Upper lobe of left lung (tissue), 6 donors: Measurements from ENCODE around the gene PCCA. TPM values are rescaled to one million over a fixed set of nuclear protein-coding genes. Genes with fewer than 3 reads are reported as not detected.

Source experiments
- ATAC-seq, 2 donors: fragments of 200-7000 bp; cut with Tn5 transposase; one replicate each; pipeline ENCODE4 v1.9.1; 2022; ENCODE audit warnings: mild to moderate bottlenecking in 2 of 2, moderate library complexity in 2 of 2; ENCODE audit not compliant: low FRiP score in 2 of 2
- DNase-seq, 2 donors: peaks; one replicate each; pipeline ENCODE4 v3.0.0-alpha.2; 2019 to 2020
- H3K27ac ChIP-seq, 4 donors: fragments of 200-600 bp; sonication (generic); one replicate each; pipeline ENCODE4 v1.5.1; 2016 to 2019
- H3K27me3 ChIP-seq, 4 donors: fragments of 200-600 bp; sonication (generic); one replicate each; pipeline ENCODE4 v1.5.1; 2017 to 2019
- H3K36me3 ChIP-seq, 4 donors: fragments of 200-600 bp; sonication (generic); one replicate each; pipeline ENCODE4 v1.5.1; 2016 to 2019
- H3K4me1 ChIP-seq, 4 donors: fragments of 200-600 bp; sonication (generic); one replicate each; pipeline ENCODE4 v1.5.1; 2018 to 2019
- H3K4me3 ChIP-seq, 4 donors: fragments of 200-600 bp; sonication (generic); one replicate each; pipeline ENCODE4 v1.5.1; 2017 to 2019; ENCODE audit warnings: mild to moderate bottlenecking in 2 of 4, moderate library complexity in 1 of 4
- H3K9me3 ChIP-seq, 4 donors: fragments of 200-600 bp; sonication (generic); one replicate each; pipeline ENCODE4 v1.5.1; 2018 to 2019
- CTCF ChIP-seq, 6 experiments: fragments of 450-650 bp in 4 of 6; fragments of 200-600 bp in 2 of 6; sonication (generic) in 2 of 6; IDR thresholded peaks; one replicate each; pipeline ENCODE4 v1.5.1; 2016 to 2019; ENCODE audit warnings: antibody characterized with exemption in 6 of 6
- EP300 ChIP-seq, 4 donors: sonication (generic); formaldehyde crosslinking; IDR thresholded peaks; one replicate each; pipeline ENCODE4 v1.5.1; 2017; ENCODE audit warnings: antibody characterized with exemption in 4 of 4, control low read depth in 2 of 4
- POLR2A ChIP-seq, 4 donors: fragments of 450-650 bp; IDR thresholded peaks; one replicate each; pipeline ENCODE4 v1.5.1; 2016 to 2017; ENCODE audit warnings: antibody characterized with exemption in 4 of 4, mild to moderate bottlenecking in 2 of 4
- POLR2AphosphoS5 ChIP-seq, 2 donors: sonication (generic); formaldehyde crosslinking; IDR thresholded peaks; one replicate each; pipeline ENCODE4 v1.5.1; 2017; ENCODE audit warnings: antibody characterized with exemption in 2 of 2
- WGBS, 2 donors: methylation state at CpG; one replicate each; pipeline ENCODE4 v1.1.5; 2017 to 2018; 5-methylcytosine and 5-hydroxymethylcytosine counted together
- total RNA-seq, 6 donors: library from RNA; depleted of rRNA in 4 of 6; stranded (reverse); fragments of >200 nt in 4 of 6; gene quantifications; one replicate each; pipeline versions ENCODE4 v1.1.0 to v1.2.1, GENCODE V29; 2016 to 2021
- donor health status: DM: no; HTN: no; CAD: no; lungs with moderate emphysema.
- donor health status: DM: no; HTN: yes; CAD: no; lungs with severe emphysema.

Gene PCCA
- total RNA-seq, 6 donors from 2014 or later = 23.1 to 43.4 (median 30.0) TPM

- Histone ChIP-seq H3K4me1 (no peaks in the 10 kb centered on the region), H3K9me3 (no peaks in the 10 kb centered on the region), H3K27ac (no peak overlapping the region), H3K4me3 (no peak overlapping the region), H3K27me3 (no peaks in the 10 kb centered on the region), H3K36me3 (no peaks in the 10 kb centered on the region)
- DNase-seq (no peak), ATAC-seq (no peak)
- WGBS, 2 donors = 92 to 93% methylated on average over 2 of the region's 2 CpGs
- no peak for TF ChIP-seq CTCF (IDR thresholded peaks at IDR 0.05)
- no peak for TF ChIP-seq EP300 (IDR thresholded peaks at IDR 0.05)
- no peak for TF ChIP-seq POLR2A (IDR thresholded peaks at IDR 0.05)
- no peak for TF ChIP-seq POLR2AphosphoS5 (IDR thresholded peaks at IDR 0.05)
Measured at GRCh38 chr13:100451923-100452322, 363.0 kb downstream of the PCCA start.

GRCh38 chr13:100454876-100455275 lies 366.0 kb downstream of the PCCA start:
- DNase-seq (no peak), ATAC-seq (no peak)
- Histone ChIP-seq H3K9me3 (peaks cover 0 to 4% (median 0%) of the 10 kb centered on the region in 4 donors), H3K4me3 (no peak overlapping the region), H3K4me1 (no peaks in the 10 kb centered on the region), H3K27ac (no peak overlapping the region), H3K36me3 (no peaks in the 10 kb centered on the region), H3K27me3 (no peaks in the 10 kb centered on the region)
- TF ChIP-seq POLR2A (IDR thresholded peaks at IDR 0.05) (no peak), EP300 (IDR thresholded peaks at IDR 0.05) (no peak), CTCF (IDR thresholded peaks at IDR 0.05) (no peak), POLR2AphosphoS5 (IDR thresholded peaks at IDR 0.05) (no peak)
- 92 to 100% methylated on average over 1 of the region's 1 CpG for WGBS, 2 donors

GRCh38 chr13:100458673-100459072 lies 369.8 kb downstream of the PCCA start:
- Histone ChIP-seq H3K27ac (no peak overlapping the region), H3K4me1 (no peaks in the 10 kb centered on the region), H3K27me3 (no peaks in the 10 kb centered on the region), H3K4me3 (no peak overlapping the region), H3K9me3 (peaks cover 0 to 5% (median 0%) of the 10 kb centered on the region in 4 donors), H3K36me3 (no peaks in the 10 kb centered on the region)
- DNase-seq (no peak), ATAC-seq (no peak)
- TF ChIP-seq POLR2A (IDR thresholded peaks at IDR 0.05) = no peak
- TF ChIP-seq EP300 (IDR thresholded peaks at IDR 0.05) = no peak
- no peak for TF ChIP-seq POLR2AphosphoS5 (IDR thresholded peaks at IDR 0.05)
- no peak for TF ChIP-seq CTCF (IDR thresholded peaks at IDR 0.05)
- WGBS, 2 donors = 93 to 99% methylated on average over 4 of the region's 4 CpGs

GRCh38 chr13:100459747-100460146 lies 370.9 kb downstream of the PCCA start:
- DNase-seq = no peak

More at GRCh38 chr13:100459747-100460146, 370.9 kb downstream of the PCCA start:
- WGBS, 2 donors = 95 to 96% methylated on average over 5 of the region's 5 CpGs
- Histone ChIP-seq H3K4me1 (no peaks in the 10 kb centered on the region), H3K27ac (no peak overlapping the region), H3K27me3 (no peaks in the 10 kb centered on the region), H3K9me3 (peaks cover 0 to 5% (median 0%) of the 10 kb centered on the region in 4 donors), H3K36me3 (no peaks in the 10 kb centered on the region), H3K4me3 (no peak overlapping the region)
- TF ChIP-seq EP300 (IDR thresholded peaks at IDR 0.05) = no peak
- no peak for TF ChIP-seq POLR2A (IDR thresholded peaks at IDR 0.05)
- no peak for TF ChIP-seq CTCF (IDR thresholded peaks at IDR 0.05)
- no peak for TF ChIP-seq POLR2AphosphoS5 (IDR thresholded peaks at IDR 0.05)
- no peak for ATAC-seq
